Lung (tissue), 12 donors: Measurements from ENCODE around the gene STXBP6. TPM values are rescaled to one million over a fixed set of nuclear protein-coding genes. Genes with fewer than 3 reads are reported as not detected.
A peak's percentile ranks its signal among the peaks of the same experiment; 100 is the strongest.

Experiments used
- ATAC-seq: fragments of 200-7000 bp; cut with Tn5 transposase; one replicate; pipeline ENCODE4 v1.9.1; 2020; ENCODE audit warnings: moderate number of reproducible peaks; ENCODE audit not compliant: insufficient read depth, low FRiP score
- DNase-seq, 3 donors: peaks; one replicate each; pipeline ENCODE4 v3.0.0-alpha.2; 2013 to 2017
- H3K27ac ChIP-seq, 2 donors: one replicate each; pipeline ENCODE4 v1.5.1; 2013; ENCODE audit warnings: mild to moderate bottlenecking in 2 of 2, moderate library complexity in 2 of 2, control low read depth in 1 of 2, inconsistent platforms in 1 of 2, low read depth in 1 of 2, low read length in 1 of 2
- H3K27me3 ChIP-seq, 3 donors: one replicate each; pipeline ENCODE4 v1.5.1; 2013; ENCODE audit warnings: low read length in 2 of 3; ENCODE audit not compliant: control insufficient read depth in 3 of 3, insufficient read depth in 3 of 3
- H3K36me3 ChIP-seq, 4 donors: one replicate each; pipeline ENCODE4 v1.5.1; 2013; ENCODE audit warnings: low read length in 4 of 4, mild to moderate bottlenecking in 1 of 4, moderate library complexity in 1 of 4; ENCODE audit not compliant: control insufficient read depth in 4 of 4, insufficient read depth in 4 of 4
- H3K4me1 ChIP-seq, 5 donors: one replicate each; pipeline ENCODE4 v1.5.1; 2013; ENCODE audit warnings: low read length in 5 of 5, mild to moderate bottlenecking in 2 of 5, moderate library complexity in 1 of 5; ENCODE audit not compliant: control insufficient read depth in 5 of 5, insufficient read depth in 5 of 5
- H3K4me3 ChIP-seq: one replicate; pipeline ENCODE4 v1.5.1; 2013; ENCODE audit warnings: mild to moderate bottlenecking, control low read depth, moderate library complexity
- H3K9ac ChIP-seq, 2 donors: one replicate each; pipeline ENCODE4 v1.5.1; 2013; ENCODE audit warnings: low read length in 2 of 2, control low read depth in 1 of 2; ENCODE audit not compliant: insufficient read depth in 1 of 2
- H3K9me3 ChIP-seq, 4 donors: one replicate each; pipeline ENCODE4 v1.5.1; 2013; ENCODE audit warnings: low read length in 3 of 4, mild to moderate bottlenecking in 1 of 4, moderate library complexity in 1 of 4; ENCODE audit not compliant: control insufficient read depth in 4 of 4, insufficient read depth in 3 of 4
- CTCF ChIP-seq: IDR thresholded peaks from 2 replicates; pipeline ENCODE4 v1.5.1; 2012; ENCODE audit warnings: mild to moderate bottlenecking; ENCODE audit errors: control extremely low read depth, extremely low read depth
- WGBS, 2 donors: extraction: QIAGEN DNeasy Blood & Tissue Kit; methylation state at CpG; one replicate each; pipeline ENCODE4 v1.1.7; 2013; 5-methylcytosine and 5-hydroxymethylcytosine counted together
- polyA plus RNA-seq, 2 donors: library from polyadenylated mRNA; stranded (reverse); fragments of 200-250 nt; gene quantifications; one replicate each; pipeline ENCODE4 v1.2.1, GENCODE V29; 2013
- total RNA-seq, 2 donors: library from RNA; depleted of rRNA in 1 of 2; stranded (reverse); fragments of >200 nt in 1 of 2; gene quantifications; one replicate each; pipeline ENCODE4 v1.2.1, GENCODE V29; 2014 to 2021
- donor health status: control.
- donor health status: control.
- donor health status: Bipolar disorder and iron deficiency.
- donor health status: healthy.
- donor health status: DM: yes; HTN: yes; CAD: no.

The STXBP6 gene
- total and polyA plus RNA-seq, 4 donors = 9.3 to 42.5 (median 10.5) TPM

GRCh38 chr14:25094171-25094907 is 44.4 kb upstream of the STXBP6 start:
- ATAC-seq = no peak
- WGBS, 2 donors = 63 to 67% methylated on average over 9 of the region's 9 CpGs

GRCh38 chr14:25092258-25092740 is 42.4 kb upstream of the STXBP6 start:
- no peaks in the 10 kb centered on the region for H3K36me3 ChIP-seq
- ATAC-seq = no peak
- no peaks in the 10 kb centered on the region for H3K27me3 ChIP-seq
- H3K9me3 ChIP-seq = no peaks in the 10 kb centered on the region
- TF ChIP-seq CTCF = no peak
- 93 to 96% methylated on average over 4 of the region's 4 CpGs for WGBS, 2 donors
- peaks cover 0 to 12% (median 9%) of the 10 kb centered on the region in 5 donors for H3K4me1 ChIP-seq
- no peak for DNase-seq
- no peak overlapping the region for H3K9ac ChIP-seq
- no peak overlapping the region for H3K4me3 ChIP-seq
- H3K27ac ChIP-seq = no peak overlapping the region

More at GRCh38 chr14:25094171-25094907, 44.4 kb upstream of the STXBP6 start:
- no peak for TF ChIP-seq CTCF
- no peak overlapping the region for H3K27ac ChIP-seq
- H3K36me3 ChIP-seq = no peaks in the 10 kb centered on the region
- no peak for DNase-seq
- no peaks in the 10 kb centered on the region for H3K9me3 ChIP-seq
- H3K9ac ChIP-seq = no peak overlapping the region
- no peaks in the 10 kb centered on the region for H3K27me3 ChIP-seq
- peaks cover 0 to 10% (median 9%) of the 10 kb centered on the region in 5 donors for H3K4me1 ChIP-seq
- H3K4me3 ChIP-seq = no peak overlapping the region

- H3K9ac ChIP-seq = no peak overlapping the region
- DNase-seq (peak; percentile 28 to 77 (median 29)), ATAC-seq (peak; percentile 34)
- peaks cover 0 to 13% (median 3%) of the 10 kb centered on the region in 5 donors for H3K4me1 ChIP-seq
- no peaks in the 10 kb centered on the region for H3K27me3 ChIP-seq
- H3K36me3 ChIP-seq = no peaks in the 10 kb centered on the region
- no peak overlapping the region for H3K27ac ChIP-seq
- no peak for TF ChIP-seq CTCF
- H3K9me3 ChIP-seq = no peaks in the 10 kb centered on the region
- no peak overlapping the region for H3K4me3 ChIP-seq
- WGBS, 2 donors = 65 to 81% methylated on average over 3 of the region's 3 CpGs
Observed at GRCh38 chr14:25090716-25091454, 40.9 kb upstream of the STXBP6 start.
